SJCRH30 (cell line): ENCODE data around the gene CAMK2D. TPM values are rescaled to one million over a fixed set of nuclear protein-coding genes. Genes with fewer than 3 reads are reported as not detected.

Experiments
- DNase-seq, 2 experiments: peaks; one replicate each; pipeline ENCODE4 v3.0.0-alpha.2; 2015 to 2020
- H3K27ac ChIP-seq: fragments of 250-450 bp; sonication (Bioruptor Pico); 2 replicates; pipeline ENCODE4 v1.5.1; 2020; ENCODE audit warnings: mild to moderate bottlenecking, moderate library complexity
- H3K27me3 ChIP-seq: fragments of 250-450 bp; sonication (Bioruptor Pico); 2 replicates; pipeline ENCODE4 v1.5.1; 2020; ENCODE audit warnings: mild to moderate bottlenecking, moderate library complexity
- H3K36me3 ChIP-seq: fragments of 250-450 bp; sonication (Bioruptor Pico); 2 replicates; pipeline ENCODE4 v1.5.1; 2020; ENCODE audit warnings: mild to moderate bottlenecking, moderate library complexity
- H3K4me1 ChIP-seq: fragments of 250-450 bp; sonication (Bioruptor Pico); 2 replicates; pipeline ENCODE4 v1.5.1; 2020; ENCODE audit warnings: mild to moderate bottlenecking, moderate library complexity
- H3K4me3 ChIP-seq: fragments of 250-450 bp; sonication (Bioruptor Pico); 2 replicates; pipeline ENCODE4 v1.5.1; 2020; ENCODE audit warnings: mild to moderate bottlenecking, moderate library complexity
- H3K9me3 ChIP-seq: fragments of 250-450 bp; sonication (Bioruptor Pico); replicated peaks from 2 replicates; pipeline ENCODE4 v1.5.1; 2020; ENCODE audit warnings: mild to moderate bottlenecking, moderate library complexity
- total RNA-seq: library from RNA; depleted of rRNA; stranded (reverse); fragments of >200 nt; shearing (Covaris generic); gene quantifications from 2 replicates; pipeline ENCODE4 v1.2.3, GENCODE V29; 2014

CAMK2D gene
- total RNA-seq, 1 experiment from 2014 or later, result 36.4 TPM

- H3K27ac ChIP-seq, result no peak overlapping the region
- DNase-seq, result no peak
Measured at GRCh38 chr4:113472864-113473263, 288.7 kb downstream of the CAMK2D start.

GRCh38 chr4:113471146-113471860 lies 290.2 kb downstream of the CAMK2D start:
- no peak for DNase-seq

More at GRCh38 chr4:113472864-113473263, 288.7 kb downstream of the CAMK2D start:
- Histone ChIP-seq H3K4me3 (no peak overlapping the region), H3K9me3 (peaks cover 12% of the 10 kb centered on the region; the same call in 1 of the 2 replicates), H3K4me1 (peaks cover 11% of the 10 kb centered on the region), H3K27me3 (no peaks in the 10 kb centered on the region), H3K36me3 (no peaks in the 10 kb centered on the region)

GRCh38 chr4:113469926-113470325 lies 291.6 kb downstream of the CAMK2D start:
- Histone ChIP-seq H3K36me3 (no peaks in the 10 kb centered on the region), H3K4me3 (no peak overlapping the region), H3K9me3 (no peaks in the 10 kb centered on the region), H3K27ac (no peak overlapping the region), H3K4me1 (peaks cover 21% of the 10 kb centered on the region), H3K27me3 (no peaks in the 10 kb centered on the region)
- no peak for DNase-seq

More at GRCh38 chr4:113471146-113471860, 290.2 kb downstream of the CAMK2D start:
- no peak overlapping the region for H3K4me3 ChIP-seq
- no peak overlapping the region for H3K27ac ChIP-seq
- no peaks in the 10 kb centered on the region for H3K27me3 ChIP-seq
- H3K9me3 ChIP-seq, result peaks cover 1% of the 10 kb centered on the region; the same call in 1 of the 2 replicates
- peaks cover 20% of the 10 kb centered on the region for H3K4me1 ChIP-seq
- H3K36me3 ChIP-seq, result no peaks in the 10 kb centered on the region

GRCh38 chr4:113469023-113469390 lies 292.5 kb downstream of the CAMK2D start:
- Histone ChIP-seq H3K27ac (peak overlapping the region; percentile 93), H3K36me3 (no peaks in the 10 kb centered on the region), H3K27me3 (no peaks in the 10 kb centered on the region), H3K9me3 (no peaks in the 10 kb centered on the region), H3K4me3 (no peak overlapping the region), H3K4me1 (peaks cover 21% of the 10 kb centered on the region)
- DNase-seq, result no peak

DNA sequence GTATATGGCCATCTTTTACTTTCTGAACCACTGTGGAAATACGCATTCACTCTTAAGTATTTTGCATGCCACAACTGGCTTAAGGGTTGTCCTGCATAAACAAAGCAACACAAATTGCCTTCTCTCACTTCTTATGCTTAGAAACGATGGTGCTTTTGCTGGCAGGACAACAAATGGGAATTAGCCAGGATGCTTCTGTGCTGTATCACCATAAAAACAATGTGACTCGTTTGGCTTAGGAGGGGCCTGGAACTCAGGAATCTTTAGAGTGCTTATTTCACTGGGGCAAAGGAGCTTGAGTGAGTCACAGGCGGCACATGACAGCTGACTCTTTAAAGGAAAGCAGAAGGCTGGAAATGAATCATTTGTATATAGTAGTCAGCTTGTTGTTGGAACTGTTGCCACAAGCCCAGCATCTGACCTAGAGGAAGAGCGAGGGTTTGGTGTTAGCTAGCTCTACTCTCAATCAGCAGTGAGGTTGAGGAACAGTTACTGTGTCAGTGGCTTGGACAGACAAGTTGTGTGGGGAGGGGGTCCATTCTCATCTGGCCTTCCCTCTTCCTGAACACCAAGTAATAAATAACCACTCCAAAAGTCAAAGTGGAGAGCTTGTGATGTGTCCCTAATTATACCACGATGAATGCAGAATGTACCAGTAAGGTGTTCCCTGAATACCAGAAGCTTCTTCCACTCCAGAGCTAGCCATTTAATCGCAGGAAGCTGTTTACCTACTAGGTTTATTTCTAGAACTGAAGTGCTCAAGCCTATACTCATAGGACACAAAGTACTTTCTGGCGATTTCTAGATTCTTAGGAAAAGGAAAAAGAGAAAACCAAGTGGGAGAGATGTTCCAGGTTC lies 293.1 kb downstream of the CAMK2D start:
- Histone ChIP-seq H3K9me3 (no peaks in the 10 kb centered on the region), H3K36me3 (0 out of 2 replicates have a peak, but pooled peaks cover 2% of the 10 kb centered on the region), H3K4me3 (peak overlapping the region; percentile 48), H3K4me1 (peaks cover 21% of the 10 kb centered on the region), H3K27me3 (no peaks in the 10 kb centered on the region), H3K27ac (peak overlapping the region; percentile 93)
- peak; percentile 89 to 95 for DNase-seq

DNA sequence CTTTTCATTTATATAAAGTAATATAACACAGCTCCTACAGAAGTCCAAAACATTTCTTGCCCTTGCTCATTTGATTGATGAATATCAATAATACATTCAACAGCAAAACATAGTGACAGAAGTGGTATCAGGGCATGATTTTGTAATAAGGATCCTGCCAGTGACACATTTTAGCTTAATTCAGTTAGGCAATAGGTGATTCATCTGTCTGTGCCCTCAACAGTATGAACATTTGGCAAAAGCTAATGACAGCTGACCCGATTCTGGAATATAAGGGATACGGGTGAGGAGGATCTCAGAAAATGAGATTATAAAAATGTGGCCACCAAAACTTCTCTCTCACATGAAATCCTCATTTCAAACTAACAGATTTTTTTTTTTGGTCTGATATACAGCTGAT lies 294.0 kb downstream of the CAMK2D start:
- peak overlapping the region; percentile 93 for H3K27ac ChIP-seq

GRCh38 chr4:113462286-113462685 lies 299.3 kb downstream of the CAMK2D start:
- Histone ChIP-seq H3K27me3 (no peaks in the 10 kb centered on the region), H3K4me1 (peaks cover 35% of the 10 kb centered on the region), H3K36me3 (0 out of 2 replicates have a peak, but pooled peaks cover 2% of the 10 kb centered on the region), H3K4me3 (no peak overlapping the region), H3K9me3 (no peaks in the 10 kb centered on the region), H3K27ac (no peak overlapping the region)
- peak; percentile 45 to 74 for DNase-seq

More for the DNA sequence above, 294.0 kb downstream of the CAMK2D start:
- Histone ChIP-seq H3K9me3 (no peaks in the 10 kb centered on the region), H3K4me3 (peak overlapping the region; percentile 48), H3K27me3 (no peaks in the 10 kb centered on the region), H3K4me1 (peaks cover 24% of the 10 kb centered on the region), H3K36me3 (0 out of 2 replicates have a peak, but pooled peaks cover 2% of the 10 kb centered on the region)
- DNase-seq, result peak; percentile 18 to 61

DNA sequence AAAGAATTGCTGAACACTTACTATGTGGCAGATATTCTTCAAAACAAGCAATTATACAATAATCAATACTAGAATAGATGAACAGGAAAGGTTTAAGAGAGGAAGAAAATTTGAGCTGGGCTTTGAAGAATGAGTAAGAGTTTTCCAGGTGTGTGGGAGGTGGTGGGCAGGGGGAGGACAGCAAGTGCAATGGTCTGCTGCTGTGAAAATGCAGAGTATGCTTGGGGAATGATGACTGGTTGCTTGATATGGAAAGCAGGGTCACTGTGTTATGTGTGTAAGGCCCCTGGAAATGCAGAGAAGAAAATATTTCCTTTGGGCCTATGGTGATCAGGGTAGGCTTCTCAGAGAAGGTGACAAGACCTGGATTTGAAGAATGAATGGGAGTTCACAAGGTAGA lies 300.3 kb downstream of the CAMK2D start:
- no peak for DNase-seq
- H3K4me1 ChIP-seq, result peaks cover 27% of the 10 kb centered on the region
- H3K9me3 ChIP-seq, result no peaks in the 10 kb centered on the region
- 0 out of 2 replicates have a peak, but pooled peaks cover 5% of the 10 kb centered on the region for H3K36me3 ChIP-seq
- H3K4me3 ChIP-seq, result no peak overlapping the region
- no peaks in the 10 kb centered on the region for H3K27me3 ChIP-seq
- H3K27ac ChIP-seq, result no peak overlapping the region

GRCh38 chr4:113457886-113458285 lies 303.7 kb downstream of the CAMK2D start:
- Histone ChIP-seq H3K9me3 (no peaks in the 10 kb centered on the region), H3K4me1 (peaks cover 58% of the 10 kb centered on the region), H3K27me3 (no peaks in the 10 kb centered on the region), H3K27ac (peak overlapping the region; percentile 2; the same call in 1 of the 2 replicates), H3K36me3 (0 out of 2 replicates have a peak, but pooled peaks cover 3% of the 10 kb centered on the region), H3K4me3 (no peak overlapping the region)
- peak; percentile 55 to 77 for DNase-seq

GRCh38 chr4:113457121-113457520 lies 304.4 kb downstream of the CAMK2D start:
- Histone ChIP-seq H3K27ac (peak overlapping the region; percentile 2; the same call in 1 of the 2 replicates), H3K9me3 (no peaks in the 10 kb centered on the region), H3K4me1 (peaks cover 58% of the 10 kb centered on the region), H3K4me3 (no peak overlapping the region), H3K36me3 (0 out of 2 replicates have a peak, but pooled peaks cover 3% of the 10 kb centered on the region), H3K27me3 (no peaks in the 10 kb centered on the region)
- no peak for DNase-seq

DNA sequence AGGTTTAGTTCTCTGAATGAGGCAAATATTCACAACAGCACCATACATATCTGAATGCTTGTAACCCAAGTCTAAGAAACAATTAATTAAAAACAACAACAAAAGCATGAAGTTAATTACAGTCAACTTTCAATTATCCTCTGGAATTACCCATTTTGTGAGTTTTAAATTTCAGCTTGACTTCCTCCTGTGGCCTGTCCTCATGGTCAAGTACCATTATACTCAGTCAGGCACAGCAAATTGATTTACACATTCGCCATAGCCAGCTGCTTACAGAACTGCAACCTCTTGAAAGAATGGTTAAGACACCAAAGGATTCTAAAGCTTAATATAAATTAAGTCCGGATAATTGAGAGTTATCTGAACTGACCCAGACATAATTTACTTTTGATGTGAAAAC lies 306.5 kb downstream of the CAMK2D start:
- H3K9me3 ChIP-seq, result no peaks in the 10 kb centered on the region

GRCh38 chr4:113452868-113453620 lies 308.5 kb downstream of the CAMK2D start:
- H3K4me3 ChIP-seq, result no peak overlapping the region
- H3K9me3 ChIP-seq, result no peaks in the 10 kb centered on the region
- peak overlapping the region; percentile 91 for H3K27ac ChIP-seq
- H3K27me3 ChIP-seq, result no peaks in the 10 kb centered on the region
- peaks cover 62% of the 10 kb centered on the region for H3K4me1 ChIP-seq
- peak; percentile 81 to 91 for DNase-seq
- H3K36me3 ChIP-seq, result 0 out of 2 replicates have a peak, but pooled peaks cover 3% of the 10 kb centered on the region

More for the DNA sequence above, 306.5 kb downstream of the CAMK2D start:
- Histone ChIP-seq H3K4me1 (peaks cover 70% of the 10 kb centered on the region), H3K36me3 (0 out of 2 replicates have a peak, but pooled peaks cover 3% of the 10 kb centered on the region), H3K27ac (peak overlapping the region; percentile 91), H3K4me3 (no peak overlapping the region), H3K27me3 (no peaks in the 10 kb centered on the region)
- DNase-seq, result peak; percentile 70 to 90

DNA sequence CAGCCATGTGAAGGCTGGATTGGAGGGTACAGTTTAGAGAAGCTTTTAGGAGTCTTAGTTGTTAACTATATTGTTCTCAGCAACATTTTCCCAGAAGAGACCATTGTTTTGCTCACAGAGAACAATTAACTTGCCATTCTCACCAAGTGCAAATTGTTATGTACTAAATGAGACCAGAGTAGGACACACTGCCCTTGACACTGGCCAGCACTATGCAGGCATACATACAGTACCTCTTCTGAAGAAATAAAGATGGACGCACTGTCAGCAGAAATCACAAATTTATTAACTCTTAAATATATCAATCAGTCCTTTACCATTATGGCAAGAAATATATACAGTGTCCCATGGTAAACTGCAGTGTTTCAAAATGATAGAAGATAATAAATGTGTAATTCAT lies 309.4 kb downstream of the CAMK2D start:
- H3K9me3 ChIP-seq, result no peaks in the 10 kb centered on the region
- H3K4me3 ChIP-seq, result no peak overlapping the region
- no peak overlapping the region for H3K27ac ChIP-seq
- 0 out of 2 replicates have a peak, but pooled peaks cover 3% of the 10 kb centered on the region for H3K36me3 ChIP-seq
- H3K4me1 ChIP-seq, result peaks cover 53% of the 10 kb centered on the region
- no peak for DNase-seq
- no peaks in the 10 kb centered on the region for H3K27me3 ChIP-seq
